SW480 (cell line): ENCODE data around the gene LARGE1.

ENCODE experiments used
- DNase-seq: peaks from one replicate; pipeline ENCODE4 v3.0.0-alpha.2; 2016; ENCODE audit warnings: low spot score

LARGE1 gene

DNA sequence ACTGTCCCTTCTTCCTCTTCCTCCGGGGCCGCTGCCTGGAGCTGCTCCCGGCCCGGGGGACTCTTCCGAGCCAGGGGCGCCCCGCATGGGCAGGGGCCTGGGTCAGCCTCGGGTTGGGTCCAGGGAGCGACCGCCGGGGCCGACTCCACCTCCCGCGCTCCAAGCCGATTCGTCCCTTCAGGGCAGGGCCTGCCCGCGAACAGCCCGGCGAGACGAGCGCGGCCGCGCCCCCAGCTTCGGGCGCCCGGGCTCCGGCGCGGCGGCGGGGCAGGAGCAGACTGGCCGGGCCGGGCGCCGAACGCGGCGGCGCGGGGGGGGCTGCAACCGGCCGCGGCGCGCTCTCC, at the start of gene LARGE1:
LARGE1 (minus strand) TSS at position 280 of the 344 bp plus-strand sequence.
- peak; percentile 18 for DNase-seq

DNA sequence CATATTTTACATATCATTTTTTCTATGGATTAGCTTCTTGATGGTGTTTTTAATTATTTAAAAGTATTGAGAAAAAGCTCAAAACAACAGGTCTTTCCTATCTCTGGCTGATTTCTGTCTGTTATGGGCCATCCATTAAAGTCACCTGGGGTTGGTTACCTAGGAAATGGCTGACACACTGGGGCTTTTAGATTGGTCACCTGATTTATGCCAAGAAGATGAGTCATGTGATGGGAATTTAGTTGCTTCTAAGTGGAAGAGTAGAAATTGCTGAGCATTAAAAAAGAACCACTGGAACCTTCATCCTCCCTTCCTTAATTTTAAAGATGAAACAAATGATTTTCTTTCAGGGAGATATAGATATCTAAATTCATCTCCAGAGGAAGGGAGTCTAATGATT, 48.8 kb upstream of the LARGE1 start:
- DNase-seq = peak; percentile 71

DNA sequence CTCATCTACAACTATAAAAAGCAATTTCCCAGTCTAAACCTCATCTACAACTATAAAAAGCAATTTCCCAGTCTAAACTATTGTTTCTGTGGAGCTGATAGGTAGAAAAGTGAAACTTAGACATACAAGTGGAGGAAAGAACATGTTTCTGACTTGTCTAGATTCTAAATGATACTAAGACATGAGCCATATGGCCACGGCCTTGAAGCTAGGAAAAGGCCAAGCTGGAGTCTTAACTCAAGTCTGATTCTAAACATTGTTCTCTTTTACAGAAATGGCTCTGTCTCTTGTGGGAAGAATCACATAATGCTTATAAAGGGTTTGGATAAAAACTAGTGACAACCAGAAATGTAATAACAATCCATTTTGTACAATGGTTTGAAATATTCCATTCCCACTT, 43.8 kb upstream of the LARGE1 start:
- DNase-seq = no peak

DNA sequence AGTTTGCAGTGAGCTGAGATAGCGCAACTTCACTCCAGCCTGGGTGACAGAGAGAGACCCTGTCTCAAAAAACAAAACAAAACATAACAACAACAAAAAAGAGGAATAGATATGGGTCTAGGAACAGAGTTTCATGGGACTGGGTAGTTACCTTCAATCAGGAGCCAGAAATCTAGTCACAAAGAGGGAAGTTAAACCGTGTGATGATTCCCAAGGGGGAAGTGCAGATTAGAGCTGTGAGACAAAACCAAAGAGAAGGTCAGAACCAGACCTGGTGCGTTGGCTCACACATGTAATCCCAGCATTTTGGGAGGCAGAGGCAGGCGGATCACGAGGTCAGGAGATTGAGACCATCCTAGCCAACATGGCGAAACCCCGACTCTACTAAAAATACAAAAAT, 42.1 kb upstream of the LARGE1 start:
- DNase-seq = no peak

DNA sequence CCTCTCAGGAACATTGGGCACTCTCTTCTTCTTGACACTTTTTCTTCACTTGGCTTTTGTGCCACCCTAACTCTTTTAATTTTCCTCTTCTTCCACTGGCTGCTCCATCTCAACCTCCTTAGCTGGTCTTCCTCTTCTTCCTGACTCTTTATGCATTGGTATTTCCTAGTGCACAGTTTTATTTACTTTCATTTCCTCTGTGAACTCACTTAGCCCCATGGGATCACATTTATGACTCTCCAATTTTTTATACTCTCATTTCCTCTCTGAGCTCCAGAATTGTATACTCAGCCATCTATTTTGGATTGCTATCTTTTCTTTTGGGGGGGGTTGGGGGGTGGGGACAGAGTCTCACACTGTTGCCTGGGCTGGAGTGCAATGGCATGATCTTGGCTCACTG, 38.5 kb upstream of the LARGE1 start:
- no peak for DNase-seq

DNA sequence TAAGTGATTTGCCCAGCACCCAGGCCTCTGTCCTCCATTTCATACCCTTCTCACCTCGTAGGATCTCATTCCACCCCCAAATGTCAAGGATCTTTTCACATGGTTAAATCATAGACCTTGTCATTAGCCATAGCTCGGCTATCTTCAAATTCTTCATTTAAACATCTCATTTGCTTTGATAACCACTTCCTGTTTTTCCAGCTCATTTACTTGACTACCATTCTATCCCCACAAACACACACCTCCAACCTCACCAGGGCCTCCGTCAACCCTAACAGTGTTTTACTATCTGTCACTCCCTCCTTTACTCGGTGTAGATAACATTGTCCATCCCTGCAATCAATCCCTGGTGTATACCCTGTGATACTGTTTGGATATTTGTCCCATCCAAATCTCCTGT, 36.8 kb upstream of the LARGE1 start:
- DNase-seq = no peak

DNA sequence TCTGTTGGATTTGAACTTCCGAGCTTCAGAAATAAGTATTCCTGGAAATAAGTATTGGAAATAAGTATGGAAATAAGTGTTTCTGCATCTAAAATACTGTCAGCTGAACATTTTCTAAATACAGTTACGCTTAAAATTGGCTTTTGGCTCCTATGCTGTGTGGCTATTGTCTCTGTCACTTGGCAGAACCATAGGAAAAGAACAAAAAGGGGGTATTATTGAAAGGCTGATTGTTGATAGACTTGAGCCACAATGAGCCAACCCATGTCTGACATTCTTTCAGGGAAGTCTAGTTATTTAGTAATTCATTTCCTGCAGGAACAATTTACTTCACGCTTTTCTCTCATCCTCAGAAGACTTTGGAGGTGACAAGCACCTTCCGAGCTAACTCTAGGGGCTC, 32.5 kb upstream of the LARGE1 start:
- no peak for DNase-seq

DNA sequence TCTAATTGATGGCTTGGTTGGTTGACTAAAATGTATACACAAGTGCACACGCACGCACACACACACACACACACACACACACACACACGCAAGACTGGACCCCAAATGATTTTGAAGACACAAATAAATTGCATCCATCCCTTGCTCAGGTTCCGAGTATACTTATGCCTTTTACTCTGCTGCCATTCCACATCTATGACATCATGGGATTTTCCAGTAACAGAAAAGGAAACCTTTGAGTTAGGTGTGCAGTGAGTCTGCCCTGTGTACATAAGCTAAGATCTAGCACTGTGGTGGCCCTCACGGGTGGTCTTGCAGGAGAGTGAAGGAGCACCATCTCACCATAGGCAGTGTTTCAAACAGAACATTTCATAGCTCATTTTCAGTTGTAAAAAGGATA, 20.5 kb upstream of the LARGE1 start:
- DNase-seq = no peak

DNA sequence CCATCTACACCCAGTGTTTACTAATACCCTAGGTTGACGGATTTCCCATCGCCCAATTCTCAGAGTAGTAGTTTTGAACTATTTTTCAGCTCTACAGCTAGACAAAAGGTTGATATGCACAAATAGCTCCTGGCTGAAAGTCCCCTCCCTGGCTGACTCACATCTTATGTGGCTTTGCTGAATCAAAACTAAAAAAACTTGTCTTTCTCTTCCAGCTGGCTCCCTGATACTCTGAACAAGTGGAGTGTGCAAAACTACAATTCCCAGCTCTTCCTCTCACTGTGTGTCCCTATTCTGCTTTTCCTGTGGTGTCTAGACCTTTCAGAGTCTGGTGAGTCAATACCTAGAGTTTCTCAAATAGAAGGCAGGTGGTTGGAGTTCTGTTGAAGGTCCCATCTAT, 12.7 kb upstream of the LARGE1 start:
- DNase-seq = no peak

DNA sequence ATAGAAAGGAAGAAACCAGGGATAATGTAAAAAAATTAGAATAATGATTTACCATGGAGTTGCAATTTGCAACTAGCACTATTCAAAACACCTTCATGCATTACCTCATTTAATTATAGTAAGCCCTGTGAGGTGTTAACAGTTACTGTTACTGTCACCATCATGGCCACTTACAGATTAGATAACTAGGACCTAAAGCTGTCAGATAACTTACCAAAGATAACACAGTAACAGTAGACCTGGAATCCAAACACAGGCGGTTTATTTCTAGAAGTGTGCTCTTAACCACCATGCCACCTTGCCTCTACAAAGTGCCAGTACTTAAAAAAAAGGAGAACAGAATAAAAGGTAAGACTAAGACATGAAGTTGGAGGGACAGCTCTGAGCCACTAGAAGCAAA, 11.1 kb upstream of the LARGE1 start:
- no peak for DNase-seq

DNA sequence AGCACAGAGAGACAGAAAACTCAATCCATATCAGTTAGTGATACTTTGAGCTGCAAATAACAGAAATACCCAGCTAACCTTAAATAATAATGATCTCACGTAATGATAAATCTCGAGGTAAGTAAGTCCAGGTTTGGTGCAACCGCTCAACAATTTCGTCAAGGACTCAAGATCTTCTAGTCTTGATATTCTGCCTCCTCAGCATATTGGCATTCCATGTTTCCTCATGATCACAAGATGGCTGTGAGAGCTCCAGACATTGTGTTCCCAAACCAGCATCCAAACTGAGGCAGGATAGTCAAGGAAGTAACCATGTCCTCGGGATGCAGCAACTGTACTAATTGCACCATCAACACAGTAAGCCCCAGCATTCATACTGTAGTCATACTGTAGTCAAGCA, 7.5 kb upstream of the LARGE1 start:
- no peak for DNase-seq

DNA sequence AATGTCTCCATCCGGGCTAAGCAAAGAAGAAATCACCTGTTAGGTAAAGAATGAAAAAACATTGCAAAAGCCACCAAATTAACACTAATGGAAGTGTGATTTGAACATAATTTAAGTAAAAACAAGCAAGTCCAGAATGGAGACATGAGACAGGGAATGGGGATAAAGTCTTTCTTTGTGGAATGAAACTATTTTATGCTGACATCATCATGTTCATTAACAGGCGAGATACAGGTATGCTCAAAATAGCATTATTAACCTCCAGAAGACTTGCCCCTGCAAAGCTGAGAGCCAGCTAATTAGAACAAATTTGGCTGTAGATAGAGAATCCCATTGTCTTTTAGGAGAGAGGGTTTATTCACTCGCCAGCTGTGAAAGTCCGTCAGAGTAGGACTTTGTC, 4.9 kb upstream of the LARGE1 start:
- no peak for DNase-seq

DNA sequence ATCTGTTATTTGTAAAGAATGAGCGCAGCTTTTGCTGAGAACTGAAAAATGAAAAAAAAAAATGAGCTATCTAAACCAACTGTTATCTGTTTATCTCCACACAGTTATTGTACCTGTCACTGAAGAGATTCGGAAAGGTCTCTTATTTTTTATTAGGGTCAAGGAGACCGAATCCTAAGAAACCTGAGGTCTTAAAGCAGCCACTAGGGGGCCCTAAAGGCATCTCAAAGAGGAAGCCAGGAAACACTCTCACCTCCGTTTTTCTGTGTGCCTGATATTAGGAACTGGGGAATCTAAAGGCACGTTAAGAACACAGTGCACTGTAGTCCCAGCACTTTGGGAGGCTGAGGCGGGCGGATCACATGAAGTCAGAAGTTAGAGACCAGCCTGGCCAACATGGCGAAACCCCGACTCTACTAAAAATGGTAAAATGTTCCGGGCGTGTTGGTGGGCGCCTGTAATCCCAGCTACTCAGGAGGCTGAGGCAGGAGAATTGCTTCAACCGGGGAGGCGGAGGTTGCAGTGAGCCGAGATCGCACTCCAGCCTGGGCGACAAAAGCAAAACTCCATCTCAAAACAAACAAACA, 3.5 kb upstream of the LARGE1 start:
- DNase-seq = peak; percentile 72

DNA sequence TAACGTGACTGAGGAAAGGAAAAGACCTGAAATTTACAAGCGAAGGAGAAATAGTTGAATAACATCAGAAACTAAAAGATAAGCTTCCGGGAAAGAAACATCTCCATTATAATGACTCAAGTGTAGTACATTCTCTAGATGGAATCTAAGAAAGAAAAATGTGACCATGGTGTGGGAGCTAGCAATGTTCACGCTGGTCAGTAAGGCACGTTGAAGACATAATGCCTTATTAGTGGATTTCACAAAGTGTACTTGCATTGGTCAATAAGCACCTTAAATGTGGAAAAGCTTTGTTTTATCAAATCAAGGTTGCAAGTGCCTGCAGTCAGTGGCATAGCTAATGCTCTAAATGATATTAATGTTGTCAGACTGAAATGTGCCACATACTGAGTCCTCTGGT, 2.8 kb upstream of the LARGE1 start:
- DNase-seq = no peak

DNA sequence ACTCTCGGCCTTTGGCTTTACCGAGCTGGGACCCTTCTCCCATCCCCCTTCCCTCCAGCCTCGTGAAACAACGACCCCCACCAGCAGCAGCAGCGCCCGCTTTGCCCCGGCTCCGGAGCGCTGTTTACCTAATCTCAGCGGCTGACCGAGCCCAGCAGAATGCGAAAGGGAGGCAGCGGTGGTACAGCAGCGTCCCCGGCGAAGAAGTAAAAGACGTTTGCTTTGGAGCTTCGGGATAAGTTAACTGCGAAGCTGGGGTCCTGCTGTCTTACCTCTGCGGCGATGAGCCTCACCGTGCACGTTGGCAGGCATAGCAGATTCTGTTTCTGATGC, 2.0 kb upstream of the LARGE1 start:
- DNase-seq = no peak

DNA sequence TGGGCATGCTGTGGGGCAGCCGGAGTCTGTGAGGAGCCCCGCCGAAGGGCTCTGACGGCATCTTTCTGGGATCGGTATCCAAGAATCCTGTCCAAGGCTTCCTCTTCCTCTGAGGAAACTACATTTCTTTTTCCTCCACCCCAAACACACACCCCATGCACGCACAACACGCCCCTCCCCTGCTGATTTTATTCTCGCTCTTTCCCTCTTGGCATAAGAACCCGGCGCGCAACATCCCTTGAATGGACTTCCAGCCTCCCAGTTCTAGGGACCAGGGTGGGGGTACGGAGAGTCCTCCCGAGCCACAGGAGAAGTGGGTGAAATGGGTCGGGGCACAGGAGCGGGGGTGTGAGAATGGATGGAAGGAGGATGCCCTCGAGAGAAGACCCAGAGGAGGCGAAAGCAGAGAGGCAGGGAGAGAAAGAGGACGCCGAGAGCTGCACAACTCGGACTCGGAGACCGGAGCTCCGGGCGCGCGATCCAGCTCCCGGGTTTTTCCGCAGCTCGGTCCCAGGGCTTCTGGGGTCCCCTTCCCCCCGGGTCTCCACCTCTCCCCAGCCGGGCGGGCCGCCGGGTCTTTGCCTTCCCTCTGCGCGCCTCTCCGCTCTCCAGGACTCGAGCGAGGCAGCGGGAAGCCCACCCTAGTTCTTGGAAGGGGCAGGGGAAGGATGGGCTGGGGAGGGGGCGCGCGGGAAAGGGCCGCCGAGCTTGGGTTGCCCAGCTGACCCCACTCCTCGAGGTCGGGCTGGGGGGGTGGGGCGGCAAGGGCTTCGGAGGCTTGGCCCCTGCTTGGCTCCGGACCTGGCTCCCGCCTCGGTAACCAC, 1.5 kb upstream of the LARGE1 start:
- peak; percentile 18 for DNase-seq

DNA sequence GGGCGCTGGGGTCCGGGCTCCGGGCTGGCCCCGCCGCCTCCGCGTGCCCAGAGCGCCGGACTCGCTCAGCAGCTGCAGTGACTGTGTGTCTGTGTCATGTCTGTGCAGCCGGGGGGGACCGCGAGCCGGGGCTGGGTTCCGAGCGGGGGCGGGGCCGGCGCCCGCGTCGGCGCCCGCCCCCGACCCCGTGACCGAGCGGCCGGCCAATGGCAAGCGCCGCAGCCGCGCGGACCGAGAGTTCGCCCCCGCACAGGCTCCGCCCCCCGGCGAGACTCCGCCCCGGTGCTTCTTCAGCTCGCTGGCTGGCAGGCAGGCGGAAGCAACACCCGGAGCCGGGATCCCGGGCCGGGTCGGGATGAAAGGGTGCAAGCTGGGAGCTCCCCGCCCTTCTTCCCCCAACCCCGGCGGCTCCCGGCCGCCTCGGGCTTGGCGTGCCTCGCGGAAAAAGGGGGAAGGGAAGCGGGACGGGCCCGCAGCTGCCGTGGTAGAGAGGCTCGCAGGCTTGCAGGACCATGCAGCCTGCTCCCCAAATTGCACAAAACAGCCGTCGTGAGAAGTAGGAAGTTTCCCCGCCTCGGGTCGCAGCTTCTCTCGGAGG, 750 bp upstream of the LARGE1 start:
- peak; percentile 87 for DNase-seq

DNA sequence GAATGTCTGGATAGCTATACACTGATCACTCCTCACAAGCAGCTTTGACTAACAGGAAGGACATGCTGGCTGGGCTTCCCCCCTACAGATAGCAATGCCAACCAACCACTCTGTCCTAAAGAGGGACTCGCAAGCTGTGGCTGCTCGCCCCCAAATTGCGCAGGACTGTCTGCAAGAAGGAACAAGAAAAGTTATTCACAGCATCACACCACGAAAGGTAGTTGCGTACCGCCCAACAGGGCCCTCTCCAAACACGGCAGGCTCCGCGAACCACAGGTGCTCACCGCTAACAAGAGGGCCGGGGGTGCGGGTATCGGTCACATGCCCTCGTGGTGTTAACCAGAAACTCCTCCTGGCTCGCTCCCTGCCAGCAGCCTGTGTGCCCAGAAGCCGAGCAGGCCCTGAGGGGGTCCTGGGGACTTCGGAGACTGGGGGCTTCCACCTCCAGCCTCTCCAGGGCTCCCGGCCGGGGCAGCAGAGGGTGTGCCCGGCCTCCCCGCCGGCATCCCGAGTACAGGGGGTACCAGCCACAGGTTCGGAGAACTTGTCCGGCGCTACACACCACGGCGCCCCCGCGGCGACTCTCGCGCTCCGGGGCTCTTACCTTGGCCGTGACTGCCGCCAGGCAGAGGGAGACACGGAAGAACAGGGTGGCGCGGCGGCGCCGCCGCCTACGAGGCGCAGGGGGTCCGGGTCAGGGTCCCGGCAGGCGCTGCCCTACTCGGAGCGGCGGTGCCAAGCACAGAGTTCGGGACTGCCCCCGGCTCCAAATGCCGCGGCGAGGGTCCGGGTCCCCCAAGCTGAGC, 682 bp downstream of the LARGE1 start:
- peak; percentile 20 for DNase-seq

DNA sequence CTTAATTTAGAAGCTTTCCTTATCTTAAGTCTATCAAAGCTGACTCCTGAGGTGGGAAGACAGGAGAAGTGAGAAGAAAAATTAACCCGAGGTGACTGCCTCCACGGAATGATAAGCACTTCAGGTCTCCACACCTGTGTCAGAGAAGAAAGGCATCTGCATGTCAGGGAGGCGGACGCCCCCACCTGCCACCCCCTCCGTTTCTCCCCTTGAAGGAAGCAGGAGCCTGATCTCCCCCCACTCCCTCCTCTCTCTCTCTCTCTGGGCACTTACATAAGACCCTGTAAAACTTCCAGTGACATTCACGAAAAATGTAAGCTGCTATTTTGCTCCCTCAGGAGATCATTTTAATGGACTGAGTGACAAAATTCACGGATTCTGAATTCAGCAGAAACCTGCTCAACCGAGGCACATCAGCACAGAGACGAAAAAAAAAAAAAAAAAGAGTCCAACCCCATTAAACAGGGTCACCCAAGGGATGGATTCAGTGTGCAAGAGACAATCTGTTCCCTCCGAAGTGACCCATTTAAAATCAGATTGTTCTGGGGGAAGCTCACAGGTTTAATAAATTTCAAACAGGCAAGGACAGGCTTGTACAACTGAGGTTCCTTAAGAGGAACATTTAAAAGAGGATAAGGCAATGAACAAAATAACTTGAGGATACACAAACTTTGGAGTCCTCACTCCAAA, 1.5 kb downstream of the LARGE1 start:
- no peak for DNase-seq

DNA sequence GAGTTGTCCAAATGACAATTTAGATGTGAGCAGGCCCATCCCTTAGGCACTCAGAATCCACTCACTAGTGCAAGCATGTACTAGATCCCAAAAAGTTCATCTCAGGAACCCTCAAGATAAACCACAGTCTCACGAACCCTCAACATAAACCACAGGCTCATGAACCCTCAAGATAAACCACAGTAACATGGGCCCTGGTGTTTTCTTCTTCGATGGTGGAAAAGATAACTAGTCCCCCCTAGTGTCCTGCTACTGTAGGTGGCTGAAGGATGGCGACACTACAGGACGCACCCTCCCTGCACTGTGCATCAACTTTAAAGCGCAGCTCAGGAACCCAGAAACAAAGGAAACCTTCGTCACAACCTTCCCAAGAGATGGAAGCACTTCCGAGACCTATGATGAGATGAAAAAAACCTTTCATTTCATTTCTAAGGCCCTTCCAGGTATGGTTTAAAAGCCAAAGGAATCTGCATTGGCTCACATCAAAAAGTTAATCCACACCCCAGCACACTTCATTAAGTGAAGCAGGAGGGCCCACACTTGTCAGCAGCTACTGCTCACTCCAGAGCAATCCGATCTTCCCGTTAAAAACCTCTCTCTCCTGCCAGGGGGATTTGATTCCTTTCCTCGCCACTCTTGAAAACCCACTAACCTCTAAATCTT, 2.4 kb downstream of the LARGE1 start:
- DNase-seq = no peak

DNA sequence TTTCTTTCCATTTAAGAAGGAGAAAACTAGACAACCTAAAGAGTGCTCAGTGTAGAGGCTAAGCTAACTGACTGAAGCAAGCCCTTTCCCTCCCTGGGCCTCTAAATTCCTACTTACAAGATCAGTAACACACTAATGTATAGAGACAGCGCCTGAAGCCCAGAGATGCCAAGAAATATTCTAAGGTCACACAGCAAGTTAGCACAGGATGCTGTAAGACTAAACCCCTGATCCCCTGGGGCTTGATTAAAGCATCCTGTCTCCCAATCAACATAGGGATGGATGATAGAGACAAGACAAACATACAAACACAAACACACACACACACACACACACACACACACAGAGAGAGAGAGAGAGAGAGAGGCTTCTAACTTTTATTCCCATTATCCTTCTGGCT, 5.6 kb downstream of the LARGE1 start:
- DNase-seq = no peak

DNA sequence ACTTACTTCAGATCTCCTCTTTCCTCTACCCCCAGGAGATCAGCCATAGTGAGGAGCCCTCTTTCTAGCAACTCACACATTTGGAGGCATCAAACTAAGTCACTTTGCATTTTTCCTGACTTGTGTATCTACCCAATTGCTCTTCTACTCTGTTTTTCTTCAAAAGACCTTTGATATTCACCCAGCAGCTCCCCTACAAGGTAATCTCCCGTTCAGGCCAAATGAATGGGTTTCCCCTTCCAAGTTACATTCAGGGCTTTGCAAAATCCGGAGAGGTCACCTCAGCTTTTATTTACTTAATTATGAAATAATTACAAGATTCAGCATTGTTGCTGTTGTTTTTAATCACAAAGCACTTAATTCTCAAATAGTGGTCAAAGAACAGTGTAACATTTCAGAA, 6.1 kb downstream of the LARGE1 start:
- no peak for DNase-seq
